ENCODE results near the gene NHEJ1.

Gene NHEJ1

GRCh38 chr2:219172231-219173154, 11.9 kb upstream of the NHEJ1 start:
- TF ChIP-seq EZH2 (IDR thresholded peaks at IDR 0.05) (no peak), POLR2AphosphoS5 (IDR thresholded peaks at IDR 0.05; ENCODE audit: borderline replicate concordance, low read depth, low read length) (no peak), FOXP2 (optimal IDR thresholded peaks at IDR 0.05; ENCODE audit: control extremely low read depth, extremely low read length, insufficient read depth) (no peak)

GRCh38 chr2:219171231-219171651, 10.6 kb upstream of the NHEJ1 start:
- H3K9me3 ChIP-seq (ENCODE audit: low read depth, low read length): no peaks in the 10 kb centered on the region
- H3K36me3 ChIP-seq (ENCODE audit: insufficient read depth, low read length): peaks cover 4% of the 10 kb centered on the region; the same call in 1 of the 2 replicates
- H3K27ac ChIP-seq: no peak overlapping the region
- H3K4me3 ChIP-seq: no peak overlapping the region
- DNase-seq (ENCODE audit: low read depth, low spot score): no peak
- no peak overlapping the region for H3K9ac ChIP-seq (ENCODE audit: insufficient read length)
- TF ChIP-seq EZH2 (IDR thresholded peaks at IDR 0.05): no peak
- TF ChIP-seq POLR2AphosphoS5 (IDR thresholded peaks at IDR 0.05; ENCODE audit: borderline replicate concordance, low read depth, low read length): no peak
- no peak for TF ChIP-seq FOXP2 (optimal IDR thresholded peaks at IDR 0.05; ENCODE audit: control extremely low read depth, extremely low read length, insufficient read depth)

More at GRCh38 chr2:219172231-219173154, 11.9 kb upstream of the NHEJ1 start:
- no peak for DNase-seq (ENCODE audit: low read depth, low spot score)
- Histone ChIP-seq H3K27ac (no peak overlapping the region), H3K36me3 (ENCODE audit: insufficient read depth, low read length) (peaks cover 4% of the 10 kb centered on the region; the same call in 1 of the 2 replicates), H3K4me3 (no peak overlapping the region), H3K9ac (ENCODE audit: insufficient read length) (no peak overlapping the region), H3K9me3 (ENCODE audit: low read depth, low read length) (no peaks in the 10 kb centered on the region)

GRCh38 chr2:219169930-219170654, 9.5 kb upstream of the NHEJ1 start, which contains the start of gene SLC23A3:
SLC23A3 (minus strand) TSS chr2:219170029; CDS start chr2:219169984, 45 bp downstream.
- TF ChIP-seq POLR2AphosphoS5 (IDR thresholded peaks at IDR 0.05; ENCODE audit: borderline replicate concordance, low read depth, low read length) (no peak), EZH2 (IDR thresholded peaks at IDR 0.05) (no peak)
- Histone ChIP-seq H3K36me3 (ENCODE audit: insufficient read depth, low read length) (peaks cover 4% of the 10 kb centered on the region; the same call in 1 of the 2 replicates), H3K9me3 (ENCODE audit: low read depth, low read length) (no peaks in the 10 kb centered on the region), H3K4me3 (no peak within 1 kb of the TSS), H3K27ac (no peak within 1 kb of the TSS), H3K9ac (ENCODE audit: insufficient read length) (no peak within 1 kb of the TSS)
- DNase-seq (ENCODE audit: low read depth, low spot score): no peak

- TF ChIP-seq POLR2AphosphoS5 (IDR thresholded peaks at IDR 0.05; ENCODE audit: borderline replicate concordance, low read depth, low read length) (no peak), EZH2 (IDR thresholded peaks at IDR 0.05) (no peak), FOXP2 (optimal IDR thresholded peaks at IDR 0.05; ENCODE audit: control extremely low read depth, extremely low read length, insufficient read depth) (no peak)
- Histone ChIP-seq H3K9me3 (ENCODE audit: low read depth, low read length) (no peaks in the 10 kb centered on the region), H3K9ac (ENCODE audit: insufficient read length) (no peak overlapping the region), H3K4me3 (no peak overlapping the region), H3K36me3 (ENCODE audit: insufficient read depth, low read length) (no peaks in the 10 kb centered on the region; the same call in 1 of the 2 replicates), H3K27ac (no peak overlapping the region)
- no peak for DNase-seq (ENCODE audit: low read depth, low spot score)
Measured at GRCh38 chr2:219168932-219169331, 8.3 kb upstream of the NHEJ1 start.

- no peaks in the 10 kb centered on the region; the same call in 1 of the 2 replicates for H3K36me3 ChIP-seq (ENCODE audit: insufficient read depth, low read length)
- no peaks in the 10 kb centered on the region for H3K9me3 ChIP-seq (ENCODE audit: low read depth, low read length)
- TF ChIP-seq EZH2 (IDR thresholded peaks at IDR 0.05): no peak
- no peak for TF ChIP-seq FOXP2 (optimal IDR thresholded peaks at IDR 0.05; ENCODE audit: control extremely low read depth, extremely low read length, insufficient read depth)
- no peak for TF ChIP-seq POLR2AphosphoS5 (IDR thresholded peaks at IDR 0.05; ENCODE audit: borderline replicate concordance, low read depth, low read length)
- no peak overlapping the region for H3K27ac ChIP-seq
- no peak overlapping the region for H3K9ac ChIP-seq (ENCODE audit: insufficient read length)
- H3K4me3 ChIP-seq: no peak overlapping the region
- DNase-seq (ENCODE audit: low read depth, low spot score): no peak
Measured at GRCh38 chr2:219168526-219168925, 7.9 kb upstream of the NHEJ1 start.

- no peak for DNase-seq (ENCODE audit: low read depth, low spot score)
- Histone ChIP-seq H3K4me3 (no peak overlapping the region), H3K9ac (ENCODE audit: insufficient read length) (no peak overlapping the region), H3K36me3 (ENCODE audit: insufficient read depth, low read length) (no peaks in the 10 kb centered on the region; the same call in 1 of the 2 replicates), H3K27ac (no peak overlapping the region), H3K9me3 (ENCODE audit: low read depth, low read length) (no peaks in the 10 kb centered on the region)
- TF ChIP-seq POLR2AphosphoS5 (IDR thresholded peaks at IDR 0.05; ENCODE audit: borderline replicate concordance, low read depth, low read length) (no peak), FOXP2 (optimal IDR thresholded peaks at IDR 0.05; ENCODE audit: control extremely low read depth, extremely low read length, insufficient read depth) (no peak), EZH2 (IDR thresholded peaks at IDR 0.05) (no peak)
Measured at GRCh38 chr2:219167997-219168396, 7.4 kb upstream of the NHEJ1 start.

- H3K9ac ChIP-seq (ENCODE audit: insufficient read length): no peak overlapping the region
- H3K4me3 ChIP-seq: no peak overlapping the region
- H3K36me3 ChIP-seq (ENCODE audit: insufficient read depth, low read length): no peaks in the 10 kb centered on the region
- no peak for TF ChIP-seq FOXP2 (optimal IDR thresholded peaks at IDR 0.05; ENCODE audit: control extremely low read depth, extremely low read length, insufficient read depth)
- TF ChIP-seq EZH2 (IDR thresholded peaks at IDR 0.05): no peak
- TF ChIP-seq POLR2AphosphoS5 (IDR thresholded peaks at IDR 0.05; ENCODE audit: borderline replicate concordance, low read depth, low read length): no peak
- no peak overlapping the region for H3K27ac ChIP-seq
- no peak for DNase-seq (ENCODE audit: low read depth, low spot score)
- no peaks in the 10 kb centered on the region for H3K9me3 ChIP-seq (ENCODE audit: low read depth, low read length)
Measured at GRCh38 chr2:219165058-219165911, 4.7 kb upstream of the NHEJ1 start.

All from SK-N-MC (cell line).